ENCODE measurements around the gene PIEZO2.

DNA sequence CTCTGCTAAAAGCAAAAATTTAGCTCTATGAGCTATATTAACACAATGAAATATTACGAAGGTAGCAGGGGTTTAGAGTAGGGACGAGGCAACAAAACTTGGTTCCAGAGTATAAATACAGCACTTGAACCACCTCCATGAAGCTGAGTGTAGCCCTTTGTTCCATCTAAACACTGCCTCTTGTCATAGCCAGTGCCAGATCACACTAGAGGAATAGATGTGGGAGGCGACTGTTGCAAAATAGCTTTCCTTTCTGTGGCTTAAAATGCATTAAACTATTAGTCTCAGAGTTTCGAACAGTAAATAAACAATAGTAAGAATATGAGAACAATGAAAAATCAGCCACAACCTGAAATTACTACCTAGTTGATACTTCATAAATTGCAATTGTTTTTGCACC is 29.8 kb downstream of the PIEZO2 start:
- TF ChIP-seq POLR2A (IDR thresholded peaks at IDR 0.05) = no peak
- TF ChIP-seq, protein P1, sequence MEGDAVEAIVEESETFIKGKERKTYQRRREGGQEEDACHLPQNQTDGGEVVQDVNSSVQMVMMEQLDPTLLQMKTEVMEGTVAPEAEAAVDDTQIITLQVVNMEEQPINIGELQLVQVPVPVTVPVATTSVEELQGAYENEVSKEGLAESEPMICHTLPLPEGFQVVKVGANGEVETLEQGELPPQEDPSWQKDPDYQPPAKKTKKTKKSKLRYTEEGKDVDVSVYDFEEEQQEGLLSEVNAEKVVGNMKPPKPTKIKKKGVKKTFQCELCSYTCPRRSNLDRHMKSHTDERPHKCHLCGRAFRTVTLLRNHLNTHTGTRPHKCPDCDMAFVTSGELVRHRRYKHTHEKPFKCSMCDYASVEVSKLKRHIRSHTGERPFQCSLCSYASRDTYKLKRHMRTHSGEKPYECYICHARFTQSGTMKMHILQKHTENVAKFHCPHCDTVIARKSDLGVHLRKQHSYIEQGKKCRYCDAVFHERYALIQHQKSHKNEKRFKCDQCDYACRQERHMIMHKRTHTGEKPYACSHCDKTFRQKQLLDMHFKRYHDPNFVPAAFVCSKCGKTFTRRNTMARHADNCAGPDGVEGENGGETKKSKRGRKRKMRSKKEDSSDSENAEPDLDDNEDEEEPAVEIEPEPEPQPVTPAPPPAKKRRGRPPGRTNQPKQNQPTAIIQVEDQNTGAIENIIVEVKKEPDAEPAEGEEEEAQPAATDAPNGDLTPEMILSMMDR (IDR thresholded peaks at IDR 0.05) = no peak
- no peak for TF ChIP-seq POLR2AphosphoS5 (IDR thresholded peaks at IDR 0.05)

All from breast epithelium (tissue), 3 donors.